AG10803 (cell line): ENCODE data around the gene RAB34.
"Not testable (repeated sequence)": the region's sequence is repeated elsewhere in the genome, so short reads cannot be mapped to it uniquely, and the experiment has no call there.

Experiments used
- DNase-seq: peaks from one replicate; pipeline ENCODE4 v3.0.0; 2010; ENCODE audit warnings: low read depth
- H3K4me3 ChIP-seq: 2 replicates; pipeline ENCODE4 v1.5.1; 2011; ENCODE audit warnings: mild to moderate bottlenecking, low read length, control low read depth
- TF ChIP-seq, protein P1 (sequence below): conservative IDR thresholded peaks from 2 replicates; pipeline ENCODE4 v1.5.1; 2011; ENCODE audit warnings: mild to moderate bottlenecking, low read length, control low read depth, inconsistent platforms

Gene RAB34

GRCh38 chr17:28738680-28739384 is 21.2 kb upstream of the RAB34 start:
- no peak for DNase-seq
- TF ChIP-seq, protein P1, sequence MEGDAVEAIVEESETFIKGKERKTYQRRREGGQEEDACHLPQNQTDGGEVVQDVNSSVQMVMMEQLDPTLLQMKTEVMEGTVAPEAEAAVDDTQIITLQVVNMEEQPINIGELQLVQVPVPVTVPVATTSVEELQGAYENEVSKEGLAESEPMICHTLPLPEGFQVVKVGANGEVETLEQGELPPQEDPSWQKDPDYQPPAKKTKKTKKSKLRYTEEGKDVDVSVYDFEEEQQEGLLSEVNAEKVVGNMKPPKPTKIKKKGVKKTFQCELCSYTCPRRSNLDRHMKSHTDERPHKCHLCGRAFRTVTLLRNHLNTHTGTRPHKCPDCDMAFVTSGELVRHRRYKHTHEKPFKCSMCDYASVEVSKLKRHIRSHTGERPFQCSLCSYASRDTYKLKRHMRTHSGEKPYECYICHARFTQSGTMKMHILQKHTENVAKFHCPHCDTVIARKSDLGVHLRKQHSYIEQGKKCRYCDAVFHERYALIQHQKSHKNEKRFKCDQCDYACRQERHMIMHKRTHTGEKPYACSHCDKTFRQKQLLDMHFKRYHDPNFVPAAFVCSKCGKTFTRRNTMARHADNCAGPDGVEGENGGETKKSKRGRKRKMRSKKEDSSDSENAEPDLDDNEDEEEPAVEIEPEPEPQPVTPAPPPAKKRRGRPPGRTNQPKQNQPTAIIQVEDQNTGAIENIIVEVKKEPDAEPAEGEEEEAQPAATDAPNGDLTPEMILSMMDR, result no peak
- no peak overlapping the region for H3K4me3 ChIP-seq

GRCh38 chr17:28737770-28738679 is 20.4 kb upstream of the RAB34 start:
- H3K4me3 ChIP-seq, result no peak overlapping the region
- DNase-seq, result no peak
- TF ChIP-seq, protein P1, result no peak

DNA sequence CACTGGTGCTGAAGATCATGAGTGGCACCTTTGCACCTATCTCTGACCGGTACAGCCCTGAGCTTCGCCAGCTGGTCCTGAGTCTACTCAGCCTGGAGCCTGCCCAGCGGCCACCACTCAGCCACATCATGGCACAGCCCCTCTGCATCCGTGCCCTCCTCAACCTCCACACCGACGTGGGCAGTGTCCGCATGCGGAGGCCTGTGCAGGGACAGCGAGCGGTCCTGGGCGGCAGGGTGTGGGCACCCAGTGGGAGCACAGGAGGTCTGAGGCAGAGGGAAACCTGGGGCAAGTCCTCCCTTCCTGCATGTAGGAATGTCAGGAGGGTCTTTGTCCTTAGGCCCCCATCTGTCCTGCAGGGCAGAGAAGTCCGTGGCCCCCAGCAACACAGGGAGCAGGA is 19.6 kb upstream of the RAB34 start:
- DNase-seq, result no peak
- TF ChIP-seq, protein P1, result no peak
- H3K4me3 ChIP-seq, result no peak overlapping the region

- not testable (repeated sequence) for DNase-seq, H3K4me3 ChIP-seq
These were observed 18.5 kb upstream of the RAB34 start for GRCh38 chr17:28735913-28736769.

- DNase-seq, result no peak
- TF ChIP-seq, protein P1, result no peak
- no peak overlapping the region for H3K4me3 ChIP-seq
These were observed 17.6 kb upstream of the RAB34 start for GRCh38 chr17:28735242-28735722.

- H3K4me3 ChIP-seq, result no peak overlapping the region
- no peak for DNase-seq
- TF ChIP-seq, protein P1, result no peak
These were observed 17.1 kb upstream of the RAB34 start for GRCh38 chr17:28734712-28735241.

- H3K4me3 ChIP-seq, result no peak overlapping the region
- TF ChIP-seq, protein P1, result no peak
- no peak for DNase-seq
These were observed 15.7 kb upstream of the RAB34 start for GRCh38 chr17:28733346-28733745.
